GOT3 (cell line): ENCODE measurements around the gene PILRA.
A peak's percentile ranks its signal among the peaks of the same experiment; 100 is the strongest.

Source experiments
- DNase-seq: peaks from one replicate; lab custom pipeline; 2025; ENCODE audit warnings: mixed read lengths; lab: John Stamatoyannopoulos, UW

The PILRA gene

GRCh38 chr7:100413346-100413745, 40.1 kb downstream of the PILRA start:
- no peak for DNase-seq

GRCh38 chr7:100413889-100414288, 40.6 kb downstream of the PILRA start:
- DNase-seq, result no peak

DNA sequence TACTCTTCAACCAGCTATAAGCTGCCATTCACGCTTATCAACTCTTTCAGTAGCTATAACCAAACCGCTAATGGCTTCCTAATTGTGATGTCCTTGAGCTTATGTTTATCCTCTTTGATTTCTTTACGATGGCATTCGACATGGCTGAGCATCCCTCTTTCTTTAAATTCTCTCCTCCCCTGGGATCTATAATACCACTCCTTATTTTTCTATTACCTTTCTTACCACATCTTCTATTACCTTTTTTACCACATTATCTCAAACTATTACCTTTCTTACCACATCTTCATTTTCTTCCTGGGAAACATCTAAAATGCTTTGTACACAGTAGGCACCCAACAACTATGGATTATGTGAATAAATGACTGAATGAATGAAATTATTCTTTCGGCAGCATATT, 42.2 kb downstream of the PILRA start:
- DNase-seq, result no peak

DNA sequence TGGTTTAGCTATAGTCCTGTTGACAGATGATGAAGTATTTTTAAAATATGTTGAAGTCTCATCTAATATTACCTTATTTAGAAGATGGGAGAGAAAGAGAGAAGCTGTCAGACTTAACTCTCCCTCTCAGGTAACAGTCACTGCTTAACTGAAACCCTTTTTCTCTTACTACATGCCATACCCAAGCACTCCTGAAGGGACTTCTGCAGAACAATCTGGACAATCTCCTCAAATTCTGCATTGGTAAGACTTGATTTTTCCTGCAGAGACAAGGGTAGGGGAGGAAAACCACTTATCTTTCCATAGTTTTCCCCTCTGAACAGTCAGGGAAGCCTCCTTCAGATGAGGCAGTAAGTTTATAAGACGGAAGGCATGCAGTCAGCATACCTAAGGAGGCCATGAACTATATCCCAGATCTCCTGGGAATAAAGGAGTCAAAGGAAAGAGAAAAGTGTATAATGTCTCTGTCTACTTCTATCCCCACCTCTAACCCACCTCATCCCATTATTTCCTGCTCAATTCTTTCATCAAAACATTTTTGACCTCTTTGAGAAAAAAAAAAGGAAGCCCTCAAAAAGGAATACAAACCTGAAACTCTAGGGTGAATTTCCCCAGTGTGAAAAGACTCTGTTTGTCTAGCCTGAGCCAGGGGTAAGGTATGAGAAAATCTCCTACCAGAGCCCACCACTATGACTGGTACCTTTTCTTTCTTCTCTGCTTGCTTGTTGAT, 45.8 kb downstream of the PILRA start:
- DNase-seq, result no peak

- no peak for DNase-seq
These were observed 46.5 kb downstream of the PILRA start for GRCh38 chr7:100419660-100420226.

DNA sequence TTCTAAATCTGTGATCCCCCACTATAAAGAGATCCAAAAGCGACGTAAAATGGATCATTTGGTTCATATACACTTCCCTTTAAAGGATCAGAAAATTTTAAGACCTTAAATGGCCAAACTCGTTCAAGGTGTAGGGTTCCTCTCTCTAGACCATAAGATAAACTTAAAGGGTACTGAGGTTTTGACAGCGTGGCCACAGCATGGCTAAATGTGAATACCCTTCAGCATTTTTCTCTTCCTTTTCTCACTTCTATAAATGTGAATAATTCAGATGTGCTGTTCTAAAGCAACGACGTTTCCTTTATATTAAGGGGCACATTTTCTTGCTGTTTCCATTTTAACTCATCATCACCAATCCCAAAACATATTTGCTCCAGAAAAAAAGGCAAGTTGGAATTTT, 50.0 kb downstream of the PILRA start:
- DNase-seq, result no peak

DNA sequence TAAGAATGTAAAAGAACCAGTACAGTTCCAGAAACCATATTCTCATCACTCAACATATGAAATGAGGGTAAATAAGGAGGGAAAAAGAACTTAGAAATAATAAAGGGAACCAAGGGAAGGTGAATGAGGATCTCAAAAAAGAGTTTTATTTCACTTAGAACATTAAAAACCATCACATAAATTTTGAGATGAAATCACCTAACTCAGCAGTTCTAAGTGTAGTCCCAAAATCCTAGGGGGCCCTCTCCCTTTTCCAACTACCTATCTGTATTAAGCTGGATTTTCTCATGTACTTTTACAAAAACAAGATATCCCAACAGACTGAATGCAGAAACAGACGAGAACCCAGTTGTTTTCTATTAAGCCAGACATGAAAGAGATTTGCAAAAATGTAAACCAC, 52.1 kb downstream of the PILRA start:
- DNase-seq, result no peak

DNA sequence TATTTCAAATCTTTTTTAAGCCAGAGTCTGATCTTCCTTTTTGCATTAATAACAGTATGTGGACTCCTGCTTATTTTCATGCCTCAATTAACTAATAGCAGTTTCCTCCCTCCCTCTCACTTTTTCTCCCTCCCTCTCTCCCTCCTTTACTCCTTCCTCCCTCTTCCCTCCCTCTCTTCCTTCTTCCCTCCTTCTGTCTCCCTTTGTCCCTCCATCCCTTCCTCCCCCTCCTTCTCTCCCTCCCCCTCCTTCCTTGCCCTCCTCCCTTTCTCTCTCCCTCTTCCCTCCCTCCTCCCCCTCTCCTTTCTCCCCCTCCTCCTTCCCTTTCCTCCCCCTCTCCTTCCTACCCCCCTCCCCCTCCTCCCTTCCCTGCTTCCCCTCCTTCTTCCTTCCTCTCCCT, 53.2 kb downstream of the PILRA start:
- no peak for DNase-seq

DNA sequence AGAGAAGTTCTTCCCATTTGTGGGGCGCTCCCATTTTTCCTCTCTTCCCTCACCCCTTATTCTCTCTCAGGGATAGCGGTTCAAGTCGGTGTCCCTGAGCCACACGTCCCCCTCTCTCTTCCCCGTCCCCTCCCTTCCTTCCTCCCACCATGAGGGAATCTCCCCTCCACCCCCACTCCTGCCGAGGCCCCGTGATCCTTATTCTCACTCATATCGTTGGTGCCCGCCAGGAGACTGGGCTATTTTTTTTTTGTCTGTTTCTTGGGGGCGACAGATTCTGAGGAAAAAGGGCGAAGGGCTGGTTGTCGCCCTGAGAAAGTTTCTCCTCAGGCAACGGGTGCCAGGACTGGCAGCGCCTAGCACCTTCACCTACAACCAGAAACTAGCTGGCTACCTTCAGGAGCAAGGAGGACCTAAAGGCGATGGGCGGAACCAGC, 54.5 kb downstream of the PILRA start:
- DNase-seq, result no peak

GRCh38 chr7:100428199-100428966, 55.1 kb downstream of the PILRA start, which contains the start of gene ZCWPW1:
Gene ZCWPW1 (minus strand): TSS chr7:100428703. CDS start chr7:100420649, 8,054 bp downstream.
- DNase-seq, result peak; percentile 87

DNA sequence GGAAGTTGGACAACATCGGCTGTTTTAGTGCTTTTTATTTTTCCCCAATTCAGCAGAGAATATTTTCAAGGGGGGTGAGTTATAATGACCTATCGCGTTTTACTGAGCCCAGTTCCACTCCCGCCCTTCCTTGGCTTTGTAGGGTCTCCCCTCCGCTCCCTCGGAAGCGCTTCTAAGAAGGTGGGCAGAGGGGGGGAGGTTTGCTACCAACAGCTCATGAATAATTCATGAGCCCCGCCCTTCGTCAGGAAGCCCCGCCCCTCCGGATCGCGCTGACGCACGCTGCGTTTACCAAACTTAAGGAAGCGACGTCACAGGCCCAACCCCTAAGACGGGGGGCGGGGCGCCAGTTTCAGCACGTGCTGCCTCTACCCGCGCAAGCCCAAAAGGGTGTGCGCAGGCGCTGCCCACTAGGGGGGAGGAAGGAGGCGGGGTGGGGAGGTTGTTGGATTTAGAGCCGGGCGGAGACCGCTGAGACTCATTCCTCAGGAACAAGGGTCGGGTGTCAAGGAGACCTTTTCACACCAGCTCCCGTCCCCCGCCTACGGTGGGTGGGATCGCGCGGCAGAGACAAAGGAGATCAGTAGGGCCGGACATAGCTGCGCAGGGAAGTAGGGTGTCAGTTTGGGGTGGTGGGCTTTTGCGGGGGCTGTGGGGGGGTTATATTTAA, 55.8 kb downstream of the PILRA start:
- DNase-seq, result peak; percentile 97

- peak; percentile 93 for DNase-seq
These were observed 56.6 kb downstream of the PILRA start, which contains the start of gene MEPCE for GRCh38 chr7:100429637-100430492. Gene MEPCE (plus strand): TSS chr7:100429831. CDS start chr7:100430019, 188 bp downstream.

DNA sequence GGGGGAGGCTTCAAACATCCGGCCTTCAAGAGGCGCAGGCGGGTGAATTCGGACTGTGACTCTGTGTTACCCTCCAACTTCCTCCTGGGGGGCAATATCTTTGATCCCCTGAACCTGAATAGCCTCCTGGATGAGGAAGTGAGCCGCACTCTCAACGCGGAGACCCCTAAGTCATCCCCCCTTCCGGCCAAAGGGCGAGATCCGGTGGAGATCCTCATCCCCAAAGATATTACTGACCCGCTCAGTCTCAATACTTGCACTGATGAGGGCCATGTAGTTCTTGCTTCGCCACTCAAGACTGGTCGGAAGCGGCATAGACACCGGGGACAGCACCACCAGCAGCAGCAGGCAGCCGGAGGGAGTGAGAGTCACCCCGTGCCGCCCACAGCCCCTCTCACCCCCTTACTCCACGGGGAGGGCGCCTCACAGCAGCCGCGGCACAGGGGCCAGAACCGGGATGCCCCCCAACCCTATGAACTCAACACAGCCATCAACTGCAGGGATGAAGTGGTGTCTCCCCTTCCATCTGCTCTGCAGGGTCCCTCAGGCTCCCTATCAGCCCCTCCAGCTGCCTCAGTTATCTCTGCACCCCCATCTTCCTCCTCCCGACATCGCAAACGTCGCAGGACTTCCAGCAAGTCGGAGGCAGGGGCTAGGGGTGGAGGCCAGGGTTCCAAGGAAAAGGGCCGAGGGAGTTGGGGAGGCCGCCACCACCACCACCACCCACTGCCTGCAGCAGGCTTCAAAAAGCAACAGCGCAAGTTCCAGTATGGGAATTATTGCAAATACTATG, 57.4 kb downstream of the PILRA start:
- DNase-seq, result no peak

DNA sequence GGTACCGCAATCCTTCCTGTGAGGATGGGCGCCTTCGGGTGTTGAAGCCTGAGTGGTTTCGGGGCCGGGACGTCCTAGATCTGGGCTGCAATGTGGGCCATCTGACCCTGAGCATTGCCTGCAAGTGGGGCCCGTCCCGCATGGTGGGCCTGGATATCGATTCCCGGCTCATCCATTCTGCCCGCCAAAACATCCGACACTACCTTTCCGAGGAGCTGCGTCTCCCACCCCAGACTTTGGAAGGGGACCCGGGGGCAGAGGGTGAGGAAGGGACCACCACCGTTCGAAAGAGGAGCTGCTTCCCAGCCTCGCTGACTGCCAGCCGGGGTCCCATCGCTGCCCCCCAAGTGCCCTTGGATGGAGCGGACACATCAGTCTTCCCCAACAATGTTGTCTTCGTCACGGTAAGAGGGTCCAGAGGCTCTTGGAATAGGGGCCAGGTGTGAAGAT, 58.0 kb downstream of the PILRA start:
- no peak for DNase-seq

GRCh38 chr7:100432053-100432452, 58.8 kb downstream of the PILRA start:
- DNase-seq, result no peak

- DNase-seq, result no peak
These were observed 59.5 kb downstream of the PILRA start for GRCh38 chr7:100432621-100433275.

DNA sequence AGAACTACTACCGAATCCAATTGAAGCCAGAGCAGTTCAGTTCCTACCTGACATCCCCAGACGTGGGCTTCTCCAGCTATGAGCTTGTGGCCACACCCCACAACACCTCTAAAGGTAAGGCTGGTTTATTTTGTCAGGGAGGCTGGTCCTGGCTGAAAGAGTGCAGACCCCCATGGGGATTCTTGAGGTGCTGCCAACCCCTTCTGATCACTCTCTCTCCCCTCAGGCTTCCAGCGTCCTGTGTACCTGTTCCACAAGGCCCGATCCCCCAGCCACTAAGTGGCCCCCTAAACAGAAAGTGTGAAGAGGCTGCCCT, 59.9 kb downstream of the PILRA start:
- DNase-seq, result no peak

GRCh38 chr7:100433592-100434296, 60.5 kb downstream of the PILRA start:
- DNase-seq, result no peak
